GM12878 (cell line): ENCODE measurements around the gene TOR1A. TPM values are rescaled to one million over a fixed set of nuclear protein-coding genes. Genes with fewer than 3 reads are reported as not detected.

ENCODE experiments used
- ATAC-seq: fragments of 200-7000 bp; cut with Tn5 transposase; 3 replicates; pipeline ENCODE4 v1.9.1; 2020; ENCODE audit warnings: mild to moderate bottlenecking, moderate library complexity
- BruUV-seq: library from RNA; stranded (reverse); fragments of 400-500 nt; replicated peaks from 2 replicates; lab custom pipeline; 2021; lab: Mats Ljungman, UMichigan
- CTCF ChIA-PET: fragments of 300-600 bp; sonication (Branson Sonifier 250); formaldehyde crosslinking; extraction: SDS; loops from one replicate; lab custom pipeline; 2021; ENCODE audit warnings: inconsistent platforms; lab: Yijun Ruan, JAX
- POLR2A ChIA-PET: fragments of 350-600 bp; formaldehyde crosslinking; extraction: SDS; loops from one replicate; lab custom pipeline; 2021; ENCODE audit warnings: inconsistent platforms; lab: Charles Lee
- RAD21 ChIA-PET: fragments of 300-600 bp; sonication (Branson Sonifier 250); formaldehyde crosslinking; loops from one replicate; lab custom pipeline; 2023; ENCODE audit warnings: antibody characterized with exemption; ENCODE audit not compliant: unreplicated experiment; lab: Charles Lee
- SMC1A ChIA-PET: fragments of 300-600 bp; sonication (Branson Sonifier 250); formaldehyde crosslinking; loops from one replicate; lab custom pipeline; 2023; ENCODE audit not compliant: unreplicated experiment, uncharacterized antibody; lab: Charles Lee
- DNase-seq: peaks from one replicate; pipeline ENCODE4 v3.0.0-alpha.2; 2011; ENCODE audit warnings: low read depth, low spot score
- FAIRE-seq: peaks from 3 replicates; lab custom pipeline; 2011; peaks lifted over from hg19 to GRCh38; lab: Jason Lieb, UNC
- H2AFZ ChIP-seq: 2 replicates; pipeline ENCODE4 v1.6.0; 2011; ENCODE audit warnings: low read depth, low read length, control low read depth; ENCODE audit not compliant: control insufficient read depth
- H3K27ac ChIP-seq: 2 replicates; pipeline ENCODE4 v1.5.1; 2011; ENCODE audit warnings: control low read depth; ENCODE audit not compliant: control insufficient read depth, insufficient read depth
- H3K27me3 ChIP-seq, 2 experiments: replicated peaks in 1 of 2; 2 replicates each; pipeline versions ENCODE4 v1.6.0 to v1.6.1; 2011; ENCODE audit warnings: low read length in 1 of 2; ENCODE audit not compliant: control insufficient read depth in 2 of 2, insufficient read depth in 2 of 2
- H3K36me3 ChIP-seq, 2 experiments: 2 replicates each; pipeline ENCODE4 v1.5.1; 2011; ENCODE audit warnings: low read length in 1 of 2; ENCODE audit not compliant: control insufficient read depth in 2 of 2, insufficient read depth in 2 of 2
- H3K4me1 ChIP-seq: 2 replicates; pipeline ENCODE4 v1.6.1; 2011; ENCODE audit warnings: mild to moderate bottlenecking, low read length, moderate library complexity, mixed read lengths; ENCODE audit not compliant: control insufficient read depth, insufficient read depth
- H3K4me2 ChIP-seq: 2 replicates; pipeline ENCODE4 v1.6.0; 2011; ENCODE audit warnings: control low read depth; ENCODE audit not compliant: control insufficient read depth, insufficient read depth
- H3K4me3 ChIP-seq: fragments of 200-600 bp; sonication (generic); 2 replicates; pipeline ENCODE4 v1.5.1; 2016
- H3K79me2 ChIP-seq: 2 replicates; pipeline ENCODE4 v1.6.0; 2011; ENCODE audit warnings: low read length; ENCODE audit not compliant: control insufficient read depth, insufficient read depth
- H3K9ac ChIP-seq: 2 replicates; pipeline ENCODE4 v1.8.0; 2011; ENCODE audit warnings: low read length, control low read depth, mixed read lengths; ENCODE audit not compliant: control insufficient read depth, insufficient read depth
- H3K9me3 ChIP-seq: replicated peaks from 3 replicates; pipeline ENCODE4 v1.5.1; 2011; ENCODE audit warnings: mild to moderate bottlenecking, low read length; ENCODE audit not compliant: control insufficient read depth, insufficient read depth
- H4K20me1 ChIP-seq: 2 replicates; pipeline ENCODE4 v1.6.0; 2011; ENCODE audit not compliant: control insufficient read depth, insufficient read depth
- EP300 ChIP-seq, 2 experiments: fragments of 150-350 bp in 1 of 2; IDR thresholded peaks; 2 replicates each; pipeline ENCODE4 v1.6.1; 2011 to 2012; ENCODE audit warnings: low read depth in 2 of 2, low read length in 2 of 2, borderline replicate concordance in 1 of 2, improper control_type of control experiment in 1 of 2, inconsistent platforms in 1 of 2; ENCODE audit not compliant: control insufficient read depth in 1 of 2
- MEF2B ChIP-seq: fragments of 450-650 bp; IDR thresholded peaks from 2 replicates; pipeline ENCODE4 v1.6.1; 2018; ENCODE audit warnings: mild to moderate bottlenecking, moderate library complexity; ENCODE audit not compliant: partially characterized antibody, poor library complexity, severe bottlenecking
- MXI1 ChIP-seq: fragments of 150-350 bp; IDR thresholded peaks from 2 replicates; pipeline ENCODE4 v1.6.1; 2011; ENCODE audit warnings: low read depth, mild to moderate bottlenecking, inconsistent platforms, low read length, improper control_type of control experiment
- MYB ChIP-seq: fragments of 150-350 bp; IDR thresholded peaks from 2 replicates; pipeline ENCODE4 v1.6.1; 2014; ENCODE audit warnings: mild to moderate bottlenecking, low read depth, low read length, borderline replicate concordance
- PAX5 ChIP-seq: IDR thresholded peaks from 2 replicates; pipeline ENCODE4 v1.6.1; 2011; ENCODE audit warnings: low read depth, low read length, borderline replicate concordance
- ZNF274 ChIP-seq: IDR thresholded peaks from one replicate; pipeline ENCODE4 v1.8.0; 2011; ENCODE audit not compliant: insufficient read length, insufficient read depth
- WGBS: methylation state at CpG from one replicate; pipeline ENCODE4 v1.1.6; 2016; ENCODE audit warnings: low lambda C conversion rate; ENCODE audit not compliant: insufficient replicate concordance, insufficient coverage; ENCODE audit errors: missing lambda C conversion rate; 5-methylcytosine and 5-hydroxymethylcytosine counted together
- in situ Hi-C: fragments of 300-500 bp; cut with MboI; formaldehyde crosslinking; loops from 9 replicates; pipeline ENCODE4 v1.14.3; 2018; ENCODE audit warnings: mixed read lengths
- intact Hi-C: fragments of 100-400 bp; cut with micrococcal nuclease; formaldehyde crosslinking; loops from one replicate; pipeline ENCODE4 v1.14.2; 2022; ENCODE audit not compliant: unreplicated experiment
- polyA plus RNA-seq, 11 experiments: library from polyadenylated mRNA; depleted of rRNA in 4 of 11; unstranded in 6 of 11; stranded (reverse) in 5 of 11; fragments of >200 nt; fragmentation: Nextera tagmentation in 4 of 11; fragmentation: Illumina TruSeq in 1 of 11; extraction: Ambion mirVana in 4 of 11; extraction: Trizol in 1 of 11; gene quantifications; 1 replicate in 1 of 11; 2 replicates in 10 of 11; pipeline versions ENCODE4 v1.2.1 to v1.2.3, GENCODE V29; 2011 to 2016; ENCODE audit warnings: inconsistent platforms in 2 of 11, missing spikeins in 2 of 11, low read depth in 1 of 11
- total RNA-seq, 4 experiments: library from RNA; depleted of rRNA in 3 of 4; stranded (reverse); fragments of >200 nt in 3 of 4; fragmentation: Illumina TruSeq in 1 of 4; extraction: Trizol in 1 of 4; gene quantifications; 2 replicates each; pipeline versions ENCODE4 v1.2.1 to v1.2.3, GENCODE V29; 2013 to 2021
- TF ChIP-seq, protein P1 (sequence below): IDR thresholded peaks from 2 replicates; pipeline ENCODE4 v1.6.1; 2012; ENCODE audit warnings: mild to moderate bottlenecking, low read depth, low read length

TOR1A gene
- total and polyA plus RNA-seq, 10 of the 15 experiments (the other 5 are each of a cell fraction or from before 2014, with no cell fraction given) = 3.2 to 60.8 (median 38.6) TPM

- TF ChIP-seq, protein P1, sequence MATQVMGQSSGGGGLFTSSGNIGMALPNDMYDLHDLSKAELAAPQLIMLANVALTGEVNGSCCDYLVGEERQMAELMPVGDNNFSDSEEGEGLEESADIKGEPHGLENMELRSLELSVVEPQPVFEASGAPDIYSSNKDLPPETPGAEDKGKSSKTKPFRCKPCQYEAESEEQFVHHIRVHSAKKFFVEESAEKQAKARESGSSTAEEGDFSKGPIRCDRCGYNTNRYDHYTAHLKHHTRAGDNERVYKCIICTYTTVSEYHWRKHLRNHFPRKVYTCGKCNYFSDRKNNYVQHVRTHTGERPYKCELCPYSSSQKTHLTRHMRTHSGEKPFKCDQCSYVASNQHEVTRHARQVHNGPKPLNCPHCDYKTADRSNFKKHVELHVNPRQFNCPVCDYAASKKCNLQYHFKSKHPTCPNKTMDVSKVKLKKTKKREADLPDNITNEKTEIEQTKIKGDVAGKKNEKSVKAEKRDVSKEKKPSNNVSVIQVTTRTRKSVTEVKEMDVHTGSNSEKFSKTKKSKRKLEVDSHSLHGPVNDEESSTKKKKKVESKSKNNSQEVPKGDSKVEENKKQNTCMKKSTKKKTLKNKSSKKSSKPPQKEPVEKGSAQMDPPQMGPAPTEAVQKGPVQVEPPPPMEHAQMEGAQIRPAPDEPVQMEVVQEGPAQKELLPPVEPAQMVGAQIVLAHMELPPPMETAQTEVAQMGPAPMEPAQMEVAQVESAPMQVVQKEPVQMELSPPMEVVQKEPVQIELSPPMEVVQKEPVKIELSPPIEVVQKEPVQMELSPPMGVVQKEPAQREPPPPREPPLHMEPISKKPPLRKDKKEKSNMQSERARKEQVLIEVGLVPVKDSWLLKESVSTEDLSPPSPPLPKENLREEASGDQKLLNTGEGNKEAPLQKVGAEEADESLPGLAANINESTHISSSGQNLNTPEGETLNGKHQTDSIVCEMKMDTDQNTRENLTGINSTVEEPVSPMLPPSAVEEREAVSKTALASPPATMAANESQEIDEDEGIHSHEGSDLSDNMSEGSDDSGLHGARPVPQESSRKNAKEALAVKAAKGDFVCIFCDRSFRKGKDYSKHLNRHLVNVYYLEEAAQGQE = no peak
Measured at GRCh38 chr9:129852579-129852978, 28.6 kb upstream of the TOR1A start (continued).

DNA sequence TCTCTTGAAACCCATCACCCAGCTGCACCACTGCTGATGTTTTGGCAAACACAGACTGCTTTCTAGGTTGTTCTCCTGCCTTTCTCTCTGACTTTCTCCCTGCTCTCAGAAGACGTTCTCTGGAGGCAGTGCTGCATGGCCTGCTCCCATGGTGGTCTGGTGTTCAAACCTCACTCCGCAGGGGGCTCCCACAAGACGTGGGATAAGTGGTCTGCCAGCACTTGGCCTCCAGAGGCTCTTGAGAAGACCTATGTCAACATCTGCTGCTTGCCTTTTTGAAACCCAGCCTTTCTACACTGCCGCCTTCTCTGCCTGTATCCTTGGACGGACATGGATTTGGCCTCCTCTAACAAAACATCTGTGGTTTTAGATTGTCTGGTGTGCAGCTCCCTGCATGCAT lies 27.9 kb upstream of the TOR1A start:
- no peak for TF ChIP-seq PAX5
- TF ChIP-seq MYB = no peak
- TF ChIP-seq MXI1 = no peak
- no peak for TF ChIP-seq EP300 (IDR thresholded peaks at IDR 0.05; ENCODE audit: borderline replicate concordance in 1 of 2, control insufficient read depth in 1 of 2, low read depth in 2 of 2, low read length in 2 of 2)
- TF ChIP-seq ZNF274 = no peak
- no peak for TF ChIP-seq MEF2B
- ATAC-seq (no peak), DNase-seq (no peak), FAIRE-seq (no peak)
- Histone ChIP-seq H3K36me3 (no peaks in the 10 kb centered on the region; a peak in 3 of 4 replicates), H3K4me3 (no peak overlapping the region), H3K79me2 (no peaks in the 10 kb centered on the region), H3K4me2 (no peak overlapping the region), H3K27ac (no peak overlapping the region), H3K27me3 (no peaks in the 10 kb centered on the region), H3K4me1 (no peaks in the 10 kb centered on the region), H2AFZ (no peak overlapping the region), H3K9ac (no peak overlapping the region), H3K9me3 (no peaks in the 10 kb centered on the region), H4K20me1 (no peaks in the 10 kb centered on the region)
- WGBS = 64% methylated on average over 5 of the region's 5 CpGs
- in situ Hi-C loops (no loop called here), intact Hi-C loops (no loop called here)
- ChIA-PET SMC1A (no interaction called here), POLR2A (interaction anchor here (0.6 kb wide), 1 partner anchor 1851 kb away, joined by 4 read pairs; no protein-coding TSS in a partner anchor), CTCF (no interaction called here), RAD21 (no interaction called here)
- BruUV-seq = no TSS peak
